Measurements from ENCODE around the gene CNTN2. TPM values are rescaled to one million over a fixed set of nuclear protein-coding genes. Genes with fewer than 3 reads are reported as not detected.

CNTN2 gene
- polyA plus RNA-seq, 4 donors = under 0.01 to 1.7 (median 0.35) TPM; not detected in 1

GRCh38 chr1:205028390-205028789 is 14.6 kb upstream of the CNTN2 start:
- Histone ChIP-seq H3K4me1 (ENCODE audit: control insufficient read depth in 3 of 3, insufficient read depth in 2 of 3, low read depth in 1 of 3, low read length in 2 of 3) (no peaks in the 10 kb centered on the region), H3K27me3 (ENCODE audit: control insufficient read depth in 3 of 3, insufficient read depth in 3 of 3, low read length in 3 of 3) (peaks cover 0 to 11% (median 0%) of the 10 kb centered on the region in 3 donors), H3K4me3 (ENCODE audit: low read depth in 1 of 3, low read length in 3 of 3) (no peak overlapping the region), H3K27ac (ENCODE audit: low read depth in 1 of 3, low read length in 2 of 3) (no peak overlapping the region), H3K9me3 (ENCODE audit: control insufficient read depth in 2 of 2, insufficient read depth in 1 of 2, low read depth in 1 of 2, low read length in 1 of 2) (no peaks in the 10 kb centered on the region), H3K36me3 (ENCODE audit: control insufficient read depth in 3 of 3, insufficient read depth in 2 of 3, low read depth in 1 of 3, low read length in 3 of 3) (no peaks in the 10 kb centered on the region)
- FAIRE-seq (no peak), DNase-seq (no peak)
- 73 to 81% (median 79%) methylated on average over 7 of the region's 7 CpGs for WGBS, 3 donors

DNA sequence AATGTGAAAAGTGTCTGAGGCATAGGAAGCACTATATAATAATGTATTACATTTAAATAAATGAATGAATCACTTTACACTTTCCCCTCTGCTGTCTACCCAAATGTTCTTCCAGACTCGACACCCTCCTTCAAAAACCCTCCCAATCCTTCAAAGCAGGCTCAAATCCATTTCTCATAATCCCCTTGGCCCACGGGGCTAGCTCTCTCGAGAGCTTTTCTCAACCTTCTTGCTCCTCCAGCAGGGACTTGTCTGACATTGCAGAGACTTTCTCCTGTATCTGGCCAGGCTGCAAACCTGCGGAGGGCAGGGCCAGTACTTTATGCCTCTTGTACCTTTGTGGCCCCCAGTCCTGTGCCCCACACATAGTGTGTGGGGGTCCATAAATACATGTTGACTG is 14.1 kb upstream of the CNTN2 start:
- WGBS, 3 donors = 45 to 62% (median 53%) methylated on average over 4 of the region's 4 CpGs
- FAIRE-seq (no peak), DNase-seq (no peak)
- Histone ChIP-seq H3K27me3 (ENCODE audit: control insufficient read depth in 3 of 3, insufficient read depth in 3 of 3, low read length in 3 of 3) (peaks cover 0 to 11% (median 0%) of the 10 kb centered on the region in 3 donors), H3K36me3 (ENCODE audit: control insufficient read depth in 3 of 3, insufficient read depth in 2 of 3, low read depth in 1 of 3, low read length in 3 of 3) (no peaks in the 10 kb centered on the region), H3K4me1 (ENCODE audit: control insufficient read depth in 3 of 3, insufficient read depth in 2 of 3, low read depth in 1 of 3, low read length in 2 of 3) (no peaks in the 10 kb centered on the region), H3K4me3 (ENCODE audit: low read depth in 1 of 3, low read length in 3 of 3) (no peak overlapping the region), H3K9me3 (ENCODE audit: control insufficient read depth in 2 of 2, insufficient read depth in 1 of 2, low read depth in 1 of 2, low read length in 1 of 2) (no peaks in the 10 kb centered on the region), H3K27ac (ENCODE audit: low read depth in 1 of 3, low read length in 2 of 3) (no peak overlapping the region)

DNA sequence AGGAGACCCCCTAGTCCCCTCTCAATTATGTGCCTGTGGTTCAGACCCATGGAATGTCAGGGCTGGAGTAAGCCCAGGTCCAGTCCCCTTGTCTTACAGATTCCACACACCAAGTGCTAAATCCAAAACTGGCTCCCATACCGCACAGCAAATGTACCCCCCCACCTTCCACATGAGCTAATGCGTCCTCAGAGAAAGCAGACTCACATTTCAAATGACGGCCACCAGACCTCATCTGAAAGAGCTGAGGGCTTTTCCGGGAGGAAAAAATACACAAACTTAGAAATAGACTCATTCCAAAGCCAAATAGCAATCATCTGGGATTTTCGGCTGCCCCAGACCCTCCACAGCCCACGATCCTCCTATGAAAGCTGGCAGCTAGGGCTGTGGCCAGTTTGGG is 12.8 kb upstream of the CNTN2 start:
- DNase-seq (no peak), FAIRE-seq (no peak)
- Histone ChIP-seq H3K36me3 (ENCODE audit: control insufficient read depth in 3 of 3, insufficient read depth in 2 of 3, low read depth in 1 of 3, low read length in 3 of 3) (no peaks in the 10 kb centered on the region), H3K4me3 (ENCODE audit: low read depth in 1 of 3, low read length in 3 of 3) (no peak overlapping the region), H3K27ac (ENCODE audit: low read depth in 1 of 3, low read length in 2 of 3) (no peak overlapping the region), H3K9me3 (ENCODE audit: control insufficient read depth in 2 of 2, insufficient read depth in 1 of 2, low read depth in 1 of 2, low read length in 1 of 2) (no peaks in the 10 kb centered on the region), H3K27me3 (ENCODE audit: control insufficient read depth in 3 of 3, insufficient read depth in 3 of 3, low read length in 3 of 3) (peaks cover 0 to 11% (median 0%) of the 10 kb centered on the region in 3 donors), H3K4me1 (ENCODE audit: control insufficient read depth in 3 of 3, insufficient read depth in 2 of 3, low read depth in 1 of 3, low read length in 2 of 3) (no peaks in the 10 kb centered on the region)
- 65 to 73% (median 71%) methylated on average over 6 of the region's 6 CpGs for WGBS, 3 donors

GRCh38 chr1:205030896-205031295 is 12.1 kb upstream of the CNTN2 start:
- peaks cover 0 to 11% (median 0%) of the 10 kb centered on the region in 3 donors for H3K27me3 ChIP-seq (ENCODE audit: control insufficient read depth in 3 of 3, insufficient read depth in 3 of 3, low read length in 3 of 3)
- H3K36me3 ChIP-seq (ENCODE audit: control insufficient read depth in 3 of 3, insufficient read depth in 2 of 3, low read depth in 1 of 3, low read length in 3 of 3) = no peaks in the 10 kb centered on the region
- H3K4me3 ChIP-seq (ENCODE audit: low read depth in 1 of 3, low read length in 3 of 3) = no peak overlapping the region
- DNase-seq (no peak), FAIRE-seq (no peak)
- H3K9me3 ChIP-seq (ENCODE audit: control insufficient read depth in 2 of 2, insufficient read depth in 1 of 2, low read depth in 1 of 2, low read length in 1 of 2) = peaks cover 0 to under 1% of the 10 kb centered on the region in 2 donors
- no peak overlapping the region for H3K27ac ChIP-seq (ENCODE audit: low read depth in 1 of 3, low read length in 2 of 3)
- 58 to 66% (median 62%) methylated on average over 11 of the region's 11 CpGs for WGBS, 3 donors
- H3K4me1 ChIP-seq (ENCODE audit: control insufficient read depth in 3 of 3, insufficient read depth in 2 of 3, low read depth in 1 of 3, low read length in 2 of 3) = no peaks in the 10 kb centered on the region

DNA sequence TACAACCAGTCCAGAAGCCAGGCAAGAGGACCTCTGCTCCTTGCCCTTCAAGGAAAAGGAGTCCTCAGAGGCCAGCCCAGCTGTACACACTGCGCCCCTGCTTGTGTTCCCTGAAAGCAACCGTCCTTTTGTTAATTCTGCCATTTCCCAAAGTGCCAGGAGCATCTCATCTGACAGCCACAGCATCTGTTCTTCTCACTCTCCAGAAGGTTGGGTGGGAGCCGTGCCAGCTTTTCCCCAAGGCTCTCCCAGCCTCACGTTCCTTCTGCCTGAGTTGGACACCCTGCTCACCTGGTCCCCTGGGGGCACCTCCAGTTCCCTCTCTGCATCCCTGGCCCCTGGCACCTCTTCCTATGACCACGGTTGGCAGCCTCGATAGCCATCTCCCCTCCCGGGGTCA is 10.5 kb upstream of the CNTN2 start:
- H3K27me3 ChIP-seq (ENCODE audit: control insufficient read depth in 3 of 3, insufficient read depth in 3 of 3, low read length in 3 of 3) = peaks cover 0 to 8% (median 0%) of the 10 kb centered on the region in 3 donors
- WGBS, 3 donors = 78 to 87% (median 85%) methylated on average over 7 of the region's 7 CpGs
- no peaks in the 10 kb centered on the region for H3K36me3 ChIP-seq (ENCODE audit: control insufficient read depth in 3 of 3, insufficient read depth in 2 of 3, low read depth in 1 of 3, low read length in 3 of 3)
- H3K27ac ChIP-seq (ENCODE audit: low read depth in 1 of 3, low read length in 2 of 3) = no peak overlapping the region
- FAIRE-seq (no peak), DNase-seq (no peak)
- H3K4me1 ChIP-seq (ENCODE audit: control insufficient read depth in 3 of 3, insufficient read depth in 2 of 3, low read depth in 1 of 3, low read length in 2 of 3) = no peaks in the 10 kb centered on the region
- H3K4me3 ChIP-seq (ENCODE audit: low read depth in 1 of 3, low read length in 3 of 3) = no peak overlapping the region
- H3K9me3 ChIP-seq (ENCODE audit: control insufficient read depth in 2 of 2, insufficient read depth in 1 of 2, low read depth in 1 of 2, low read length in 1 of 2) = peaks cover 0 to 5% of the 10 kb centered on the region in 2 donors

- 54 to 80% (median 65%) methylated on average over 9 of the region's 9 CpGs for WGBS, 3 donors
- FAIRE-seq (no peak), DNase-seq (no peak)
- Histone ChIP-seq H3K9me3 (ENCODE audit: control insufficient read depth in 2 of 2, insufficient read depth in 1 of 2, low read depth in 1 of 2, low read length in 1 of 2) (peaks cover 0 to 5% of the 10 kb centered on the region in 2 donors), H3K36me3 (ENCODE audit: control insufficient read depth in 3 of 3, insufficient read depth in 2 of 3, low read depth in 1 of 3, low read length in 3 of 3) (no peaks in the 10 kb centered on the region), H3K4me3 (ENCODE audit: low read depth in 1 of 3, low read length in 3 of 3) (no peak overlapping the region), H3K27ac (ENCODE audit: low read depth in 1 of 3, low read length in 2 of 3) (no peak overlapping the region), H3K4me1 (ENCODE audit: control insufficient read depth in 3 of 3, insufficient read depth in 2 of 3, low read depth in 1 of 3, low read length in 2 of 3) (no peaks in the 10 kb centered on the region), H3K27me3 (ENCODE audit: control insufficient read depth in 3 of 3, insufficient read depth in 3 of 3, low read length in 3 of 3) (peaks cover 0 to 20% (median 2%) of the 10 kb centered on the region in 3 donors)
Observed at GRCh38 chr1:205037539-205037938, 5.5 kb upstream of the CNTN2 start.

- Histone ChIP-seq H3K4me1 (ENCODE audit: control insufficient read depth in 3 of 3, insufficient read depth in 2 of 3, low read depth in 1 of 3, low read length in 2 of 3) (no peaks in the 10 kb centered on the region), H3K9me3 (ENCODE audit: control insufficient read depth in 2 of 2, insufficient read depth in 1 of 2, low read depth in 1 of 2, low read length in 1 of 2) (peaks cover 0 to 5% of the 10 kb centered on the region in 2 donors), H3K36me3 (ENCODE audit: control insufficient read depth in 3 of 3, insufficient read depth in 2 of 3, low read depth in 1 of 3, low read length in 3 of 3) (no peaks in the 10 kb centered on the region), H3K27ac (ENCODE audit: low read depth in 1 of 3, low read length in 2 of 3) (no peak overlapping the region), H3K4me3 (ENCODE audit: low read depth in 1 of 3, low read length in 3 of 3) (no peak overlapping the region), H3K27me3 (ENCODE audit: control insufficient read depth in 3 of 3, insufficient read depth in 3 of 3, low read length in 3 of 3) (peaks cover 2 to 25% (median 2%) of the 10 kb centered on the region in 3 donors)
- WGBS, 3 donors = 77 to 82% (median 82%) methylated on average over 5 to 6 of the region's 6 CpGs
- FAIRE-seq = no peak
- DNase-seq = no peak
Observed at GRCh38 chr1:205038132-205038786, 4.8 kb upstream of the CNTN2 start.

DNA sequence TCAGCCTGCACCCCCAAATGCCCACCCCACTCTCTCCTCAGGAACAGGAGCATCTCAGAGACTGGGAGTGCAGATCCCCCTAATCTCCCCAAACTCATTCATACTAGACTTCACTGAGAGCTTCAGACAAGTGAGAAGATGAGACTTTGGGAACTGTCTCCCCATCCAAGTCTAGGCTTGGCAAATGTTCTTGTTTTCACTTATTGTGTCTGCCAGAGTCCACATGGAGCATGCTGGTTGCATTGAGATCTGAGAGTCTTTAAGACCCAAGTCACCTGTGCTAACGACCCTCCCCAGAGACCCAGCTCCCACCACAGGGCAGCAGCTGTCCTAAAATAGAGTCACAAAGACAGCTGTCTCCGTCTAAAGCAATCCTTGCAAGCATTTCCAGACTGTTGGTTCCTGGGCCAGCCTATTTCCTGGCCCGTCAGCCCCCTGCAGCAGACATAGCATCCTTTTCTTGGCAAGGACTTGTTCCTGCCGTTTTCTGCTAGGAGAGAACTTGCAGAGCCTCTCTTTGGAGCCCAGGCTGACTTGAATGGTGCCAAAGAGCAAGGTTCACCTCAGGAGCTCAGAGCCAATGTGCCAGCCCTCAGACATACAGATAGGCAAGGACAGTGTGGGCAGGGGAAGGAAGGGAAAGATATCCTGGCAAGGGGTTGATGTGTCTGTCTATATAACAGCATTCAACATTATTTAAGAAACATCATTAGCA is 1.9 kb upstream of the CNTN2 start:
- no peak overlapping the region for H3K27ac ChIP-seq (ENCODE audit: low read depth in 1 of 3, low read length in 2 of 3)
- no peaks in the 10 kb centered on the region for H3K36me3 ChIP-seq (ENCODE audit: control insufficient read depth in 3 of 3, insufficient read depth in 2 of 3, low read depth in 1 of 3, low read length in 3 of 3)
- no peak for FAIRE-seq
- 10 to 31% (median 19%) methylated on average over 4 of the region's 4 CpGs for WGBS, 3 donors
- H3K4me3 ChIP-seq (ENCODE audit: low read depth in 1 of 3, low read length in 3 of 3) = no peak overlapping the region
- peaks cover 5 to 54% (median 17%) of the 10 kb centered on the region in 3 donors for H3K27me3 ChIP-seq (ENCODE audit: control insufficient read depth in 3 of 3, insufficient read depth in 3 of 3, low read length in 3 of 3)
- no peak for DNase-seq
- no peaks in the 10 kb centered on the region for H3K4me1 ChIP-seq (ENCODE audit: control insufficient read depth in 3 of 3, insufficient read depth in 2 of 3, low read depth in 1 of 3, low read length in 2 of 3)
- peaks cover 0 to 1% of the 10 kb centered on the region in 2 donors for H3K9me3 ChIP-seq (ENCODE audit: control insufficient read depth in 2 of 2, insufficient read depth in 1 of 2, low read depth in 1 of 2, low read length in 1 of 2)
